Epithelial cell of esophagus (primary cell): ENCODE results near the gene UGT1A10.
"Not testable (repeated sequence)": the region's sequence is repeated elsewhere in the genome, so short reads cannot be mapped to it uniquely, and the experiment has no call there.

ENCODE experiments used
- DNase-seq: peaks from one replicate; pipeline ENCODE4 v3.0.0; 2010; ENCODE audit warnings: low read depth
- H3K4me3 ChIP-seq: 2 replicates; pipeline ENCODE4 v1.5.1; 2011; ENCODE audit warnings: mild to moderate bottlenecking, low read length, control low read depth
- CTCF ChIP-seq: IDR thresholded peaks from 2 replicates; pipeline ENCODE4 v1.5.1; 2011; ENCODE audit warnings: low read depth, mild to moderate bottlenecking, low read length, control low read depth, inconsistent platforms; ENCODE audit not compliant: insufficient read depth; ENCODE audit errors: missing control alignments

UGT1A10 gene

GRCh38 chr2:233603520-233603919 lies 32.7 kb upstream of the UGT1A10 start:
- TF ChIP-seq CTCF, result no peak
- H3K4me3 ChIP-seq, result no peak overlapping the region
- no peak for DNase-seq

- no peak for DNase-seq
- no peak overlapping the region for H3K4me3 ChIP-seq
- no peak for TF ChIP-seq CTCF
Measured at GRCh38 chr2:233604826-233605225, 31.4 kb upstream of the UGT1A10 start.

GRCh38 chr2:233605680-233606079 lies 30.6 kb upstream of the UGT1A10 start:
- TF ChIP-seq CTCF, result no peak
- H3K4me3 ChIP-seq, result no peak overlapping the region
- DNase-seq, result no peak

- TF ChIP-seq CTCF, result no peak
Measured at GRCh38 chr2:233611284-233611683, 25.0 kb upstream of the UGT1A10 start.

GRCh38 chr2:233617476-233617875 lies 18.8 kb upstream of the UGT1A10 start, which contains the start of gene UGT1A8:
TSS of gene UGT1A8 (plus strand) at chr2:233617633. CDS start at chr2:233617708, 75 bp downstream.
- not testable (repeated sequence) for H3K4me3 ChIP-seq, DNase-seq

More at GRCh38 chr2:233611284-233611683, 25.0 kb upstream of the UGT1A10 start:
- H3K4me3 ChIP-seq, result no peak overlapping the region
- no peak for DNase-seq

- DNase-seq, result no peak
- TF ChIP-seq CTCF, result no peak
- no peak overlapping the region for H3K4me3 ChIP-seq
Measured at GRCh38 chr2:233620204-233620603, 16.0 kb upstream of the UGT1A10 start.

GRCh38 chr2:233621863-233622262 lies 14.4 kb upstream of the UGT1A10 start:
- DNase-seq, H3K4me3 ChIP-seq: not testable (repeated sequence)

GRCh38 chr2:233627331-233628025 lies 8.8 kb upstream of the UGT1A10 start:
- no peak for DNase-seq
- TF ChIP-seq CTCF, result no peak
- H3K4me3 ChIP-seq, result no peak overlapping the region
